GM23338 (cell line): Measurements from ENCODE around the gene EVI5L. TPM values are rescaled to one million over a fixed set of nuclear protein-coding genes. Genes with fewer than 3 reads are reported as not detected.

Source experiments
- ATAC-seq: fragments of 200-7000 bp; cut with Tn5 transposase; 3 replicates; pipeline ENCODE4 v1.9.1; 2020
- DNase-seq: peaks from one replicate; pipeline ENCODE4 v3.0.0-alpha.2; 2015; ENCODE audit warnings: low spot score
- H2AFZ ChIP-seq: fragments of 200-600 bp; sonication (generic); 2 replicates; pipeline ENCODE4 v1.8.0; 2016; ENCODE audit warnings: antibody characterized with exemption, mild to moderate bottlenecking, moderate library complexity
- H3F3A ChIP-seq: fragments of 200-600 bp; sonication (generic); replicated peaks from 2 replicates; pipeline ENCODE4 v1.8.0; 2017; ENCODE audit warnings: antibody characterized with exemption, mixed run types, low read depth
- H3K27ac ChIP-seq: fragments of 200-600 bp; sonication (generic); 2 replicates; pipeline ENCODE4 v1.6.1; 2016; ENCODE audit warnings: low read depth
- H3K27me3 ChIP-seq: fragments of 200-600 bp; sonication (generic); 2 replicates; pipeline ENCODE4 v1.8.0; 2016; ENCODE audit warnings: mild to moderate bottlenecking, mixed run types, moderate library complexity; ENCODE audit not compliant: insufficient read depth
- H3K36me3 ChIP-seq: fragments of 200-600 bp; sonication (generic); 2 replicates; pipeline ENCODE4 v1.8.0; 2016; ENCODE audit warnings: mild to moderate bottlenecking; ENCODE audit not compliant: insufficient read depth
- H3K4me1 ChIP-seq: fragments of 200-600 bp; sonication (generic); 2 replicates; pipeline ENCODE4 v1.8.0; 2016; ENCODE audit warnings: mild to moderate bottlenecking, moderate library complexity; ENCODE audit not compliant: insufficient read depth
- H3K4me2 ChIP-seq: fragments of 200-600 bp; sonication (generic); 2 replicates; pipeline ENCODE4 v1.7.1; 2017; ENCODE audit warnings: mixed run types
- H3K4me3 ChIP-seq: fragments of 200-600 bp; sonication (generic); 2 replicates; pipeline ENCODE4 v1.6.1; 2016; ENCODE audit warnings: mixed run types
- H3K79me2 ChIP-seq: fragments of 200-600 bp; sonication (generic); replicated peaks from 2 replicates; pipeline ENCODE4 v1.8.0; 2017; ENCODE audit warnings: mild to moderate bottlenecking; ENCODE audit not compliant: insufficient read depth
- H3K9me2 ChIP-seq: fragments of 200-600 bp; sonication (generic); 2 replicates; pipeline ENCODE4 v1.8.0; 2017; ENCODE audit not compliant: insufficient read depth
- H4K20me1 ChIP-seq: fragments of 200-600 bp; sonication (generic); replicated peaks from 2 replicates; pipeline ENCODE4 v1.8.0; 2017; ENCODE audit warnings: mild to moderate bottlenecking; ENCODE audit not compliant: insufficient read depth
- H3K27ac Mint-ChIP-seq: 2 replicates; pipeline ENCODE4 v1.8.0; 2020; ENCODE audit warnings: inconsistent platforms, mild to moderate bottlenecking, moderate library complexity, mixed read lengths
- H3K27me3 Mint-ChIP-seq: 3 replicates; pipeline ENCODE4 v1.8.0; 2022; ENCODE audit warnings: low read depth, mild to moderate bottlenecking, moderate library complexity, mixed read lengths, inconsistent platforms; ENCODE audit not compliant: insufficient read depth, poor library complexity
- H3K36me3 Mint-ChIP-seq: 3 replicates; pipeline ENCODE4 v1.8.0; 2021; ENCODE audit warnings: low read depth, mild to moderate bottlenecking, inconsistent platforms, moderate library complexity, mixed read lengths
- H3K4me1 Mint-ChIP-seq: 3 replicates; pipeline ENCODE4 v1.8.0; 2020; ENCODE audit warnings: mild to moderate bottlenecking, inconsistent platforms, mixed read lengths
- H3K4me3 Mint-ChIP-seq: 3 replicates; pipeline ENCODE4 v1.8.0; 2021; ENCODE audit warnings: moderate library complexity, mild to moderate bottlenecking, inconsistent platforms, mixed read lengths
- H3K9me3 Mint-ChIP-seq: 3 replicates; pipeline ENCODE4 v1.8.0; 2020; ENCODE audit warnings: moderate library complexity, mild to moderate bottlenecking, inconsistent platforms, mixed read lengths
- CREB1 ChIP-seq: fragments of 250-450 bp; sonication (Bioruptor Pico); IDR thresholded peaks from 2 replicates; pipeline ENCODE4 v1.5.0; 2020; ENCODE audit warnings: low read depth, mild to moderate bottlenecking, moderate library complexity
- CTCF ChIP-seq, 2 experiments: fragments of 200-600 bp in 1 of 2; sonication (generic) in 1 of 2; conservative IDR thresholded peaks; 2 replicates each; pipeline versions ENCODE4 v1.5.1 to v1.6.1; 2016 to 2017; ENCODE audit warnings: antibody characterized with exemption in 2 of 2, low read depth in 2 of 2, mild to moderate bottlenecking in 2 of 2, moderate library complexity in 1 of 2
- EZH2 ChIP-seq: fragments of 200-600 bp; sonication (generic); IDR thresholded peaks from one replicate; pipeline ENCODE4 v1.8.0; 2017; ENCODE audit warnings: antibody characterized with exemption, mild to moderate bottlenecking, low read depth; ENCODE audit not compliant: unreplicated experiment
- EZH2phosphoT487 ChIP-seq: fragments of 200-600 bp; sonication (generic); IDR thresholded peaks from one replicate; pipeline ENCODE4 v1.8.1; 2018; ENCODE audit warnings: antibody characterized with exemption; ENCODE audit not compliant: unreplicated experiment
- JUNB ChIP-seq: IDR thresholded peaks from one replicate; pipeline ENCODE4 v1.6.1; 2016; ENCODE audit warnings: antibody characterized with exemption; ENCODE audit not compliant: unreplicated experiment
- NANOG ChIP-seq: IDR thresholded peaks from 2 replicates; pipeline ENCODE4 v1.6.1; 2016; ENCODE audit warnings: antibody characterized with exemption, borderline replicate concordance
- POLR2AphosphoS5 ChIP-seq: IDR thresholded peaks from 2 replicates; pipeline ENCODE4 v1.6.1; 2016; ENCODE audit warnings: antibody characterized with exemption, low read depth
- STAT1 ChIP-seq: IDR thresholded peaks from one replicate; pipeline ENCODE4 v1.6.1; 2016; ENCODE audit warnings: antibody characterized with exemption; ENCODE audit not compliant: unreplicated experiment
- ZNF114 ChIP-seq: fragments of 250-450 bp; sonication (Bioruptor Pico); IDR thresholded peaks from 2 replicates; pipeline ENCODE4 v1.5.0; 2020; ENCODE audit warnings: mild to moderate bottlenecking, moderate library complexity
- ZNF331 ChIP-seq: fragments of 250-450 bp; sonication (Bioruptor Pico); IDR thresholded peaks from 2 replicates; pipeline ENCODE4 v1.5.0; 2020; ENCODE audit warnings: low read depth, mild to moderate bottlenecking, moderate library complexity
- ZNF462 ChIP-seq: fragments of 250-450 bp; sonication (Bioruptor Pico); IDR thresholded peaks from 2 replicates; pipeline ENCODE4 v1.5.0; 2020; ENCODE audit warnings: mild to moderate bottlenecking, moderate library complexity
- polyA plus RNA-seq: library from polyadenylated mRNA; unstranded; fragments of >200 nt; fragmentation: Nextera tagmentation; extraction: Ambion mirVana; gene quantifications from 2 replicates; pipeline ENCODE4 v1.2.1, GENCODE V29; 2016
- total RNA-seq: library from RNA; depleted of rRNA; stranded (reverse); fragments of >200 nt; shearing (Covaris generic); gene quantifications from 2 replicates; pipeline ENCODE4 v1.2.3, GENCODE V29; 2014
- TF ChIP-seq, protein P1 (sequence below): IDR thresholded peaks from 2 replicates; pipeline ENCODE4 v1.6.1; 2016; ENCODE audit warnings: antibody characterized with exemption
- TF ChIP-seq, protein P2 (sequence below): IDR thresholded peaks from one replicate; pipeline ENCODE4 v1.6.1; 2018; ENCODE audit warnings: antibody characterized with exemption; ENCODE audit not compliant: unreplicated experiment

Gene EVI5L
- total and polyA plus RNA-seq, 2 experiments from 2014 or later, result 4.5 to 16.2 TPM

DNA sequence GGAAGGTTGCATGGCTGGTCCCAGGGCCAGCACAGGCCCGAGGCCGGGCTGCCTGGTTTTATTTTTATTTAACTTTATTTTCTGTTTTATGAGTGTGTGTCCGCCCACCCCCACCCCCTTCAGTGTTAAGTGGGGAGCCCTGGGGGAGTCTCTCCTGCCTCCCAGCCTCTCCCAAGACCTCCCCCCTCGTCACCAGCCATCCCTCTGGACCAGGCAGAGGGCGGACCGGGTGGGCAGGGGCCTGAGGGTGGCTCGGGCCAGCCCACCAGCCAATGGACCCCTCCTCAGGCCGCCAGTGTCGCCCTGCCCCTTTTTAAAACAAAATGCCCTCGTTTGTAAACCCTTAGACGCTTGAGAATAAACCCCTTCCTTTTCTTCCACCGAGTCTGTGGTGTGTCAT is 84.1 kb downstream of the EVI5L start:
- no peak overlapping the region for H3K4me3 Mint-ChIP-seq
- Histone ChIP-seq H3K4me2 (no peak overlapping the region), H3K4me1 (no peaks in the 10 kb centered on the region), H3K9me2 (no peaks in the 10 kb centered on the region), H4K20me1 (peaks cover 5% of the 10 kb centered on the region; the same call in 1 of the 2 replicates), H3F3A (0 out of 2 replicates have a peak, but pooled peaks cover 11% of the 10 kb centered on the region), H3K27me3 (peaks cover 55% of the 10 kb centered on the region), H3K27ac (no peak overlapping the region), H3K79me2 (no peaks in the 10 kb centered on the region), H2AFZ (no peak overlapping the region), H3K36me3 (no peaks in the 10 kb centered on the region), H3K4me3 (no peak overlapping the region)
- no peak overlapping the region for H3K27ac Mint-ChIP-seq
- peaks cover 2% of the 10 kb centered on the region; the same call in 1 of the 3 replicates for H3K9me3 Mint-ChIP-seq
- DNase-seq (no peak), ATAC-seq (no peak)
- TF ChIP-seq ZNF114 (CRISPR knock-in tag) (no peak), ZNF331 (no peak), EZH2 (no peak), STAT1 (no peak), CREB1 (CRISPR knock-in tag) (no peak), NANOG (no peak), CTCF (conservative IDR thresholded peaks at IDR 0.05; ENCODE audit: low read depth in 2 of 2) (no peak), POLR2AphosphoS5 (no peak), JUNB (no peak), EZH2phosphoT487 (no peak), ZNF462 (no peak)
- TF ChIP-seq, protein P1, sequence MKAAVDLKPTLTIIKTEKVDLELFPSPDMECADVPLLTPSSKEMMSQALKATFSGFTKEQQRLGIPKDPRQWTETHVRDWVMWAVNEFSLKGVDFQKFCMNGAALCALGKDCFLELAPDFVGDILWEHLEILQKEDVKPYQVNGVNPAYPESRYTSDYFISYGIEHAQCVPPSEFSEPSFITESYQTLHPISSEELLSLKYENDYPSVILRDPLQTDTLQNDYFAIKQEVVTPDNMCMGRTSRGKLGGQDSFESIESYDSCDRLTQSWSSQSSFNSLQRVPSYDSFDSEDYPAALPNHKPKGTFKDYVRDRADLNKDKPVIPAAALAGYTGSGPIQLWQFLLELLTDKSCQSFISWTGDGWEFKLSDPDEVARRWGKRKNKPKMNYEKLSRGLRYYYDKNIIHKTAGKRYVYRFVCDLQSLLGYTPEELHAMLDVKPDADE, result no peak
- TF ChIP-seq, protein P2, sequence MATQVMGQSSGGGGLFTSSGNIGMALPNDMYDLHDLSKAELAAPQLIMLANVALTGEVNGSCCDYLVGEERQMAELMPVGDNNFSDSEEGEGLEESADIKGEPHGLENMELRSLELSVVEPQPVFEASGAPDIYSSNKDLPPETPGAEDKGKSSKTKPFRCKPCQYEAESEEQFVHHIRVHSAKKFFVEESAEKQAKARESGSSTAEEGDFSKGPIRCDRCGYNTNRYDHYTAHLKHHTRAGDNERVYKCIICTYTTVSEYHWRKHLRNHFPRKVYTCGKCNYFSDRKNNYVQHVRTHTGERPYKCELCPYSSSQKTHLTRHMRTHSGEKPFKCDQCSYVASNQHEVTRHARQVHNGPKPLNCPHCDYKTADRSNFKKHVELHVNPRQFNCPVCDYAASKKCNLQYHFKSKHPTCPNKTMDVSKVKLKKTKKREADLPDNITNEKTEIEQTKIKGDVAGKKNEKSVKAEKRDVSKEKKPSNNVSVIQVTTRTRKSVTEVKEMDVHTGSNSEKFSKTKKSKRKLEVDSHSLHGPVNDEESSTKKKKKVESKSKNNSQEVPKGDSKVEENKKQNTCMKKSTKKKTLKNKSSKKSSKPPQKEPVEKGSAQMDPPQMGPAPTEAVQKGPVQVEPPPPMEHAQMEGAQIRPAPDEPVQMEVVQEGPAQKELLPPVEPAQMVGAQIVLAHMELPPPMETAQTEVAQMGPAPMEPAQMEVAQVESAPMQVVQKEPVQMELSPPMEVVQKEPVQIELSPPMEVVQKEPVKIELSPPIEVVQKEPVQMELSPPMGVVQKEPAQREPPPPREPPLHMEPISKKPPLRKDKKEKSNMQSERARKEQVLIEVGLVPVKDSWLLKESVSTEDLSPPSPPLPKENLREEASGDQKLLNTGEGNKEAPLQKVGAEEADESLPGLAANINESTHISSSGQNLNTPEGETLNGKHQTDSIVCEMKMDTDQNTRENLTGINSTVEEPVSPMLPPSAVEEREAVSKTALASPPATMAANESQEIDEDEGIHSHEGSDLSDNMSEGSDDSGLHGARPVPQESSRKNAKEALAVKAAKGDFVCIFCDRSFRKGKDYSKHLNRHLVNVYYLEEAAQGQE, result no peak
- peaks cover 46% of the 10 kb centered on the region for H3K27me3 Mint-ChIP-seq
- peaks cover 17% of the 10 kb centered on the region for H3K36me3 Mint-ChIP-seq
- H3K4me1 Mint-ChIP-seq, result peaks cover 6% of the 10 kb centered on the region; the same call in 2 of the 3 replicates
